ENCODE measurements around the gene TRPV4.

The TRPV4 gene

GRCh38 chr12:109807954-109808643, 25.1 kb downstream of the TRPV4 start:
- no peak overlapping the region for H2AFZ ChIP-seq (ENCODE audit: low read depth)
- H3K4me1 ChIP-seq (ENCODE audit: low read depth, poor library complexity, severe bottlenecking), result no peaks in the 10 kb centered on the region
- no peak overlapping the region for H3K4me2 ChIP-seq
- H3K79me2 ChIP-seq (ENCODE audit: insufficient read depth, low read depth), result no peaks in the 10 kb centered on the region
- no peaks in the 10 kb centered on the region for H3K36me3 ChIP-seq (ENCODE audit: insufficient read depth)
- H3K27ac ChIP-seq, result no peak overlapping the region
- no peaks in the 10 kb centered on the region for H4K20me1 ChIP-seq (ENCODE audit: insufficient read depth)
- H3K27me3 ChIP-seq (ENCODE audit: insufficient read depth, low read depth), result no peaks in the 10 kb centered on the region
- no peak overlapping the region for H3K9ac ChIP-seq
- H3K4me3 ChIP-seq (IDR thresholded peaks at IDR 0.05; ENCODE audit: insufficient read depth, low read depth, low read length), result no peak overlapping the region
- no peak for TF ChIP-seq CTCF (conservative IDR thresholded peaks at IDR 0.05; ENCODE audit: low read depth, low read length)

GRCh38 chr12:109804820-109805761, 28.1 kb downstream of the TRPV4 start:
- Histone ChIP-seq H3K27me3 (ENCODE audit: insufficient read depth, low read depth) (no peaks in the 10 kb centered on the region), H3K79me2 (ENCODE audit: insufficient read depth, low read depth) (no peaks in the 10 kb centered on the region), H3K36me3 (ENCODE audit: insufficient read depth) (no peaks in the 10 kb centered on the region), H3K27ac (no peak overlapping the region), H3K4me1 (ENCODE audit: low read depth, poor library complexity, severe bottlenecking) (no peaks in the 10 kb centered on the region), H3K9ac (no peak overlapping the region), H3K4me3 (IDR thresholded peaks at IDR 0.05; ENCODE audit: insufficient read depth, low read depth, low read length) (no peak overlapping the region), H2AFZ (ENCODE audit: low read depth) (peak overlapping the region; percentile 10; the same call in 1 of the 2 replicates), H4K20me1 (ENCODE audit: insufficient read depth) (no peaks in the 10 kb centered on the region), H3K4me2 (no peak overlapping the region)
- TF ChIP-seq CTCF (conservative IDR thresholded peaks at IDR 0.05; ENCODE audit: low read depth, low read length), result peak; percentile 92

GRCh38 chr12:109803678-109804077, 29.5 kb downstream of the TRPV4 start:
- H3K4me3 ChIP-seq (IDR thresholded peaks at IDR 0.05; ENCODE audit: insufficient read depth, low read depth, low read length), result no peak overlapping the region
- no peak for TF ChIP-seq CTCF (conservative IDR thresholded peaks at IDR 0.05; ENCODE audit: low read depth, low read length)
- H3K4me2 ChIP-seq, result no peak overlapping the region
- H3K36me3 ChIP-seq (ENCODE audit: insufficient read depth), result no peaks in the 10 kb centered on the region
- H3K79me2 ChIP-seq (ENCODE audit: insufficient read depth, low read depth), result no peaks in the 10 kb centered on the region
- H3K9ac ChIP-seq, result no peak overlapping the region
- H2AFZ ChIP-seq (ENCODE audit: low read depth), result no peak overlapping the region
- no peaks in the 10 kb centered on the region for H3K4me1 ChIP-seq (ENCODE audit: low read depth, poor library complexity, severe bottlenecking)
- H4K20me1 ChIP-seq (ENCODE audit: insufficient read depth), result no peaks in the 10 kb centered on the region
- H3K27me3 ChIP-seq (ENCODE audit: insufficient read depth, low read depth), result no peaks in the 10 kb centered on the region
- no peak overlapping the region for H3K27ac ChIP-seq

- Histone ChIP-seq H3K27ac (no peak overlapping the region), H3K36me3 (ENCODE audit: insufficient read depth) (no peaks in the 10 kb centered on the region), H3K27me3 (ENCODE audit: insufficient read depth, low read depth) (no peaks in the 10 kb centered on the region), H3K4me1 (ENCODE audit: low read depth, poor library complexity, severe bottlenecking) (no peaks in the 10 kb centered on the region), H3K4me3 (IDR thresholded peaks at IDR 0.05; ENCODE audit: insufficient read depth, low read depth, low read length) (no peak overlapping the region), H2AFZ (ENCODE audit: low read depth) (no peak overlapping the region), H3K4me2 (no peak overlapping the region), H4K20me1 (ENCODE audit: insufficient read depth) (no peaks in the 10 kb centered on the region), H3K9ac (no peak overlapping the region), H3K79me2 (ENCODE audit: insufficient read depth, low read depth) (no peaks in the 10 kb centered on the region)
- no peak for TF ChIP-seq CTCF (conservative IDR thresholded peaks at IDR 0.05; ENCODE audit: low read depth, low read length)
Measured at GRCh38 chr12:109802828-109803227, 30.4 kb downstream of the TRPV4 start.
